NCI-H345 treated with DMSO at 0.1 percent for 48 hours (cell line): ENCODE data around the gene FAM3D.

Experiments used
- DNase-seq: peaks from one replicate; lab custom pipeline; 2025; ENCODE audit not compliant: unreplicated experiment; lab: John Stamatoyannopoulos, UW

FAM3D gene

DNA sequence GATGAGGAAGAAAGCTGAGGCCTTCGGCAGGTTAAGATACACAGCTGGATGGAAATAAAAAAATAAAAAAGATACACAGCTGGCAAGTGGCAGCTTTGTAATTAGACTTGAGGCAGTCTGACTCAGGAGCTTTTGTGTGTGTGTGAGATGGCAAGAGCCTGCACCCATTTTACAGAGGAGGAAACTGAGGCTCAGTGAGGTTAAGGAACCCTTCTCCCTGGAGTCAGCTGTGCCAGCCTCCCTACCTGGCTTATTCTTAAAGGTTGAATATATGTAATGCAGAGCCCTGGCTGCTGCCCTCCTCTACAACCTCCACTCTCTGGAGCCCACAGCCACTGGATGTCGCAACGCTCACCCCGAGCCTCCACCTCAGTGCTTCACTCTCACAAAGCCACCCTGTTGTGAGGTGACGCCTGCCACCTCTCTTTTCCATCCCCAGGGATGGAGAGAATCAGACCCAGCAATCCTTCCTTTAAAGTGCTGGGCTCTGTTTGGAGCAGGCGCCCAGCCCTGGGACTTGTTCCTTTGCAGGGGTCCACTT lies 68.7 kb downstream of the FAM3D start:
- no peak for DNase-seq

GRCh38 chr3:58596834-58597518 lies 69.6 kb downstream of the FAM3D start:
- no peak for DNase-seq

DNA sequence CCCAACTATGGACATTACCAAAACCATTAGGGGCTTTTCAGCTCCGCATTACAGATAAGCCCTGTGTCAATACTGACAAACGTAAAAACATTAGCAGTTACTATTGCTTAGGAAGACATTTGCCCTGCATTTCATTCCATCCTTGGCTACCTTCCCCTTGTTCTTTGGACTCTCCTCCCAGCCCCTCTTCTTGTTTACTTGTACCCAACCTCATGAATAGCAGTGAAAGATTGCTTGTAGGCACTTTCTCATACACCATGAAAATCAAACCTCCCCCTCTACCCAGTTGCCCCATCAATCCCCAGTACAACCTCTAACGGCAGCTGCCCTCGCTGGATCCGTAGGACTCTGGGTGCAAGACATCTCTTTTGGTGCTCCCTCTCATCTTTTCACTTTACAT lies 72.5 kb downstream of the FAM3D start:
- DNase-seq: no peak

GRCh38 chr3:58591517-58592510 lies 74.8 kb downstream of the FAM3D start:
- DNase-seq: no peak

- DNase-seq: no peak
Measured at GRCh38 chr3:58588030-58588614, 78.5 kb downstream of the FAM3D start.

DNA sequence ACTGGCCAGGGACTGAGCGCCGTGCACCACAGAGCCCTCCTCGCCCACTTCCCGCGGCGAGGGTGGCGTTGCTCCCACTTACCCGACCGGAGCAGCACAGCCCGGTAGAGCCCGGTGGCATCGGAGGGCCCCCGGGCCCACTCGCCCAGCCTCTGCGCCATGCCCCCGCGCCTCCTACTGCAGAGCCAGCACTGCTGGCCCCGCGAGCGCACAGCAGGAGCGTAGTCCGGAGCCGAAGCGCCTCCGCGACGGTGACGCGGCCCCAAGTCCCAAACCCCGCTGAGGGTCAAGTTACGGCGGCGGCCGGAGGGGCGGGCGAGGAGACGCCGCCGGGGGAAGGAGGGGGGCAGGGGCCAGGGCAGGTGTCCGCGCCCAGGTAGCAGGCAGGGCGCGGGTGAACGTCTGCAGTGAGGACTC lies 79.8 kb downstream of the FAM3D start:
- DNase-seq: no peak

GRCh38 chr3:58585994-58586393 lies 80.6 kb downstream of the FAM3D start:
- DNase-seq: no peak

DNA sequence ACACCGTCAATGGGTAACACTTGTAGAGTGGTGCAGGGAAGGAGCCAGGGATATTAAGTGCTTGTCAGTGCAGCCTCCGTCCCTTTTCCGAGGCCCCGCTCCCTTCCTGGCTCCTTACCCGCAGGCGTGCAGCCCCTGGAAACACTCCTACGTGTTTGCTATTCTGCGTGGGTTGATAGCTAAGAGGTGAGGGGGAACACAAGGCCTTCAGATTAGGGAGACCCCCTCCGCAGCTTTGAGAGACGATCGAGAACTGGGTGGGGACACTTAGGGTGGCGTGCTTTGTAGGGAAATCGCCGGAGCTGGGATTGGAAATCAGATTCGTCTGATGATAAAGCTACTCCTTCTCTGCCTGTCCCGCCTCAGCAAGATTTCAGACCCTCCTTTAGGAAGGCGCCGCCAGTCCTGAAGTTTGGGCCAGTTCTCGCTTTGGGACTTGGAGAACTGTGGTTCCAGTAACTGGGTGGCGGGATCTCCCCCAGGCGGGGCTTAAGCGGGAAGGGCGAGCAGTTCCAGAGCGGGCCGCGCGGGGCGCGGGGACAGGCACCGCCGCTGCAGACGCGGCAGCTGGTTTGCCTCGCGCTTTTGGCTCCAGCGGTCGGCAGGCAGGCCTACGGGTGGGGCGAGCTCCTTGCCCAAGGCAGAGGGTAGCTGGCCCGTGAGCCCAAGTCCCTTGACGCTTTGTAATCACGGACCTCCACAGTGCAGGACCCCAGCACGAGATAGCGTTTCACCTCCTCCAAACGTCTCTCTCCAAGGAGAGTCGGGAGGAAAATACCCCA lies 81.4 kb downstream of the FAM3D start:
- peak; percentile 36 for DNase-seq

GRCh38 chr3:58584690-58585004 lies 81.9 kb downstream of the FAM3D start:
- no peak for DNase-seq
